NB4 (cell line): ENCODE measurements around the gene ITSN1.

Experiments used
- DNase-seq: peaks from one replicate; pipeline ENCODE4 v3.0.0; 2010; ENCODE audit warnings: low read depth
- H3K4me3 ChIP-seq: one replicate; pipeline ENCODE4 v1.5.1; 2011; ENCODE audit warnings: mild to moderate bottlenecking, low read depth, low read length, moderate library complexity
- CTCF ChIP-seq: IDR thresholded peaks from one replicate; pipeline ENCODE4 v1.5.1; 2012; ENCODE audit warnings: low read depth, low read length
- MAX ChIP-seq: IDR thresholded peaks from 2 replicates; pipeline ENCODE4 v1.6.1; 2011; ENCODE audit warnings: low read depth, low read length
- MYC ChIP-seq: IDR thresholded peaks from 2 replicates; pipeline ENCODE4 v1.6.1; 2011; ENCODE audit warnings: low read depth, low read length
- POLR2A ChIP-seq: IDR thresholded peaks from 2 replicates; pipeline ENCODE4 v1.6.1; 2011; ENCODE audit warnings: mild to moderate bottlenecking; ENCODE audit not compliant: insufficient read length; ENCODE audit errors: extremely low read depth

The ITSN1 gene

GRCh38 chr21:33680870-33681269 is 38.6 kb downstream of the ITSN1 start:
- TF ChIP-seq MYC (no peak), POLR2A (no peak), MAX (no peak), CTCF (no peak)
- H3K4me3 ChIP-seq, result no peak overlapping the region
- DNase-seq, result no peak

- H3K4me3 ChIP-seq, result no peak overlapping the region
- DNase-seq, result no peak
- no peak for TF ChIP-seq CTCF
- TF ChIP-seq POLR2A, result no peak
- TF ChIP-seq MAX, result no peak
Observed at GRCh38 chr21:33682992-33683627, 40.8 kb downstream of the ITSN1 start.

GRCh38 chr21:33684068-33684467 is 41.8 kb downstream of the ITSN1 start:
- no peak overlapping the region for H3K4me3 ChIP-seq
- no peak for DNase-seq
- no peak for TF ChIP-seq MAX
- TF ChIP-seq POLR2A, result no peak
- TF ChIP-seq MYC, result no peak
- TF ChIP-seq CTCF, result no peak

- TF ChIP-seq CTCF, result no peak
- TF ChIP-seq POLR2A, result no peak
- no peak for TF ChIP-seq MYC
- no peak for TF ChIP-seq MAX
- no peak overlapping the region for H3K4me3 ChIP-seq
- no peak for DNase-seq
Observed at GRCh38 chr21:33684923-33685560, 42.7 kb downstream of the ITSN1 start.

GRCh38 chr21:33685613-33686197 is 43.4 kb downstream of the ITSN1 start:
- TF ChIP-seq POLR2A, result no peak
- TF ChIP-seq CTCF, result no peak
- no peak for TF ChIP-seq MAX
- TF ChIP-seq MYC, result no peak
- no peak for DNase-seq
- no peak overlapping the region for H3K4me3 ChIP-seq
